HepG2 (cell line): ENCODE data around the gene TM9SF3. TPM values are rescaled to one million over a fixed set of nuclear protein-coding genes. Genes with fewer than 3 reads are reported as not detected.

Source experiments
- ATAC-seq: fragments of 200-7000 bp; cut with Tn5 transposase; 3 replicates; pipeline ENCODE4 v1.9.1; 2020; ENCODE audit warnings: mild to moderate bottlenecking, moderate library complexity
- BruUV-seq: library from RNA; stranded (reverse); fragments of 400-500 nt; replicated peaks from 2 replicates; lab custom pipeline; 2021; lab: Mats Ljungman, UMichigan
- CTCF ChIA-PET: fragments of 300-600 bp; formaldehyde crosslinking; extraction: SDS; loops from one replicate; lab custom pipeline; 2021; ENCODE audit warnings: low total read pairs, inconsistent platforms, low intra/inter-chr PET ratio; lab: Yijun Ruan, JAX
- POLR2A ChIA-PET: fragments of 350-600 bp; sonication (Branson Sonifier 250); formaldehyde crosslinking; loops from one replicate; lab custom pipeline; 2020; ENCODE audit warnings: antibody characterized with exemption, inconsistent platforms; lab: Yijun Ruan, JAX
- DNase-seq: peaks from one replicate; pipeline ENCODE4 v3.0.0-alpha.2; 2015; ENCODE audit warnings: low spot score
- FAIRE-seq: peaks from 3 replicates; lab custom pipeline; 2011; peaks lifted over from hg19 to GRCh38; lab: Jason Lieb, UNC
- H2AFZ ChIP-seq: one replicate; pipeline ENCODE4 v1.6.1; 2011; ENCODE audit warnings: low read length, inconsistent platforms
- H3K27ac ChIP-seq: fragments of 300-600 bp; 3 replicates; pipeline ENCODE4 v1.8.0; 2011; ENCODE audit warnings: mixed run types, mild to moderate bottlenecking, mixed read lengths, low read length, inconsistent platforms; ENCODE audit not compliant: insufficient read depth; ENCODE audit errors: extremely low read length
- H3K27me3 ChIP-seq, 2 experiments: fragments of 200-600 bp in 1 of 2; 2 replicates in 1 of 2; 3 replicates in 1 of 2; pipeline versions ENCODE4 v1.6.0 to v1.8.0; 2011; ENCODE audit warnings: low read length in 2 of 2, mild to moderate bottlenecking in 2 of 2, moderate library complexity in 2 of 2, inconsistent platforms in 1 of 2; ENCODE audit not compliant: insufficient read depth in 2 of 2, control insufficient read depth in 1 of 2
- H3K36me3 ChIP-seq, 2 experiments: fragments of 200-600 bp in 1 of 2; replicated peaks in 1 of 2; 2 replicates in 1 of 2; 3 replicates in 1 of 2; pipeline versions ENCODE4 v1.5.1 to v1.8.0; 2011; ENCODE audit warnings: low read length in 2 of 2, inconsistent platforms in 1 of 2; ENCODE audit not compliant: insufficient read depth in 2 of 2, control insufficient read depth in 1 of 2
- H3K4me1 ChIP-seq: 2 replicates; pipeline ENCODE4 v1.5.1; 2012; ENCODE audit warnings: low read length, inconsistent platforms; ENCODE audit not compliant: insufficient read depth
- H3K4me2 ChIP-seq: 2 replicates; pipeline ENCODE4 v1.6.0; 2011; ENCODE audit warnings: low read depth, low read length, inconsistent platforms
- H3K4me3 ChIP-seq, 3 experiments: fragments of 200-600 bp in 1 of 3; sonication (generic), shearing (Covaris generic) in 1 of 3; replicated peaks in 1 of 3; 2 replicates each; pipeline ENCODE4 v1.5.1; 2011 to 2016; ENCODE audit warnings: low read length in 3 of 3, inconsistent platforms in 2 of 3, low read depth in 2 of 3, mild to moderate bottlenecking in 2 of 3, control low read depth in 1 of 3, mixed read lengths in 1 of 3; ENCODE audit not compliant: insufficient read depth in 1 of 3
- H3K79me2 ChIP-seq: one replicate; pipeline ENCODE4 v1.6.1; 2011; ENCODE audit warnings: low read length, inconsistent platforms; ENCODE audit not compliant: insufficient read depth
- H3K9ac ChIP-seq: 2 replicates; pipeline ENCODE4 v1.6.0; 2011; ENCODE audit warnings: mild to moderate bottlenecking, low read depth, low read length, inconsistent platforms; ENCODE audit not compliant: insufficient read depth
- H3K9me3 ChIP-seq: 2 replicates; pipeline ENCODE4 v1.5.1; 2012; ENCODE audit warnings: mild to moderate bottlenecking, low read length
- H4K20me1 ChIP-seq: 2 replicates; pipeline ENCODE4 v1.6.0; 2011; ENCODE audit warnings: inconsistent platforms, mild to moderate bottlenecking, low read length, moderate library complexity; ENCODE audit not compliant: insufficient read depth
- KMT2B ChIP-seq: IDR thresholded peaks from 2 replicates; pipeline ENCODE4 v1.6.1; 2016; ENCODE audit warnings: missing genetic modification reagents, missing compliant biosample characterization
- NFKB2 ChIP-seq: sonication (generic); formaldehyde crosslinking; IDR thresholded peaks from 2 replicates; pipeline ENCODE4 v1.4.0; 2020; ENCODE audit warnings: missing genetic modification reagents, borderline replicate concordance
- PRMT3 ChIP-seq: sonication (generic); formaldehyde crosslinking; IDR thresholded peaks from 2 replicates; pipeline ENCODE4 v1.8.1; 2022; ENCODE audit warnings: low read depth, mild to moderate bottlenecking, moderate library complexity, missing genetic modification reagents, borderline replicate concordance
- ZFP37 ChIP-seq: sonication (generic); formaldehyde crosslinking; IDR thresholded peaks from 2 replicates; pipeline ENCODE4 v1.4.0; 2020; ENCODE audit warnings: missing genetic modification reagents, borderline replicate concordance
- ZKSCAN1 ChIP-seq: fragments of 150-350 bp; IDR thresholded peaks from 2 replicates; pipeline ENCODE4 v1.6.1; 2014; ENCODE audit warnings: low read length
- ZNF335 ChIP-seq: sonication (generic); formaldehyde crosslinking; IDR thresholded peaks from 2 replicates; pipeline ENCODE4 v1.4.0; 2020; ENCODE audit warnings: missing genetic modification reagents
- ZNF33B ChIP-seq: sonication (generic); formaldehyde crosslinking; IDR thresholded peaks from 2 replicates; pipeline ENCODE4 v1.5.1; 2020; ENCODE audit warnings: mild to moderate bottlenecking, missing genetic modification reagents
- WGBS: methylation state at CpG from one replicate; pipeline ENCODE4 v1.1.6; 2017; ENCODE audit warnings: low lambda C conversion rate; 5-methylcytosine and 5-hydroxymethylcytosine counted together
- in situ Hi-C: cut with HindIII; loops from 2 replicates; pipeline ENCODE4 v1.10.0; 2017; ENCODE audit warnings: low pct_unique_long_range_greater_than_20kb; ENCODE audit not compliant: extremely low pct_ligation_motif_present
- intact Hi-C: fragments of 100-400 bp; cut with micrococcal nuclease; formaldehyde crosslinking; loops from one replicate; pipeline ENCODE4 v1.10.0; 2022; ENCODE audit not compliant: unreplicated experiment
- polyA plus RNA-seq, 8 experiments: library from polyadenylated mRNA; depleted of rRNA in 3 of 8; stranded (reverse) in 7 of 8; unstranded in 1 of 8; fragments of >200 nt; fragmentation: Illumina TruSeq in 4 of 8; extraction: Trizol in 4 of 8; gene quantifications; 2 replicates each; pipeline versions ENCODE4 v1.2.1 to v1.2.3, GENCODE V29; 2011 to 2016; ENCODE audit warnings: low read depth in 4 of 8, missing spikeins in 1 of 8, mixed read lengths in 1 of 8; ENCODE audit not compliant: insufficient read depth in 1 of 8
- total RNA-seq, 5 experiments: library from RNA; depleted of rRNA; stranded (reverse); fragments of >200 nt; fragmentation: Illumina TruSeq; extraction: Trizol; gene quantifications; 2 replicates each; pipeline ENCODE4 v1.2.3, GENCODE V29; 2016; ENCODE audit warnings: low read depth in 1 of 5
- TF ChIP-seq, protein P1 (sequence below): sonication (generic); formaldehyde crosslinking; conservative IDR thresholded peaks from 2 replicates; pipeline ENCODE4 v1.5.0; 2020; ENCODE audit warnings: missing genetic modification reagents

TM9SF3 gene
- total and polyA plus RNA-seq, 2 of the 13 experiments (the other 11 are each of a cell fraction or from before 2014, with no cell fraction given) = 43.8 to 120 TPM

DNA sequence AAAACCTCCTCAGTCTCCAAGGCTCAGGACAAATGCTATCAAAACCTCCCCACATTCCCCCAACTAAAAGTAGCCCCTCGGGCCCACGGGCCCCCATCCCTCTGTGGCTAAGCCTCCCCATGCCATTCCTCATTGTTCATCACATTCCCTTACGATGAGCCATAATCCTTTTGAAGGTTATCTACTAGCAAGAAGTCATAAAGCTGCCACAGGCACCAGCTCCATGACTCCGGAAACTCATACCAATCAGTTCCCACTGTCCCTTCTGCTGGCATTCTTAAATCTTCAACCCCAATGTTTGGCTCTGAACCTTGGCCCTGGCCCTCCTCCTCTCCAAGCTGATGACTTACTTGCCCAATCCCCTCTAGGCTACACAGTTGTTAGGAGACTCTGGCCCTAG lies 19.4 kb upstream of the TM9SF3 start (continued):
- TF ChIP-seq, protein P1, sequence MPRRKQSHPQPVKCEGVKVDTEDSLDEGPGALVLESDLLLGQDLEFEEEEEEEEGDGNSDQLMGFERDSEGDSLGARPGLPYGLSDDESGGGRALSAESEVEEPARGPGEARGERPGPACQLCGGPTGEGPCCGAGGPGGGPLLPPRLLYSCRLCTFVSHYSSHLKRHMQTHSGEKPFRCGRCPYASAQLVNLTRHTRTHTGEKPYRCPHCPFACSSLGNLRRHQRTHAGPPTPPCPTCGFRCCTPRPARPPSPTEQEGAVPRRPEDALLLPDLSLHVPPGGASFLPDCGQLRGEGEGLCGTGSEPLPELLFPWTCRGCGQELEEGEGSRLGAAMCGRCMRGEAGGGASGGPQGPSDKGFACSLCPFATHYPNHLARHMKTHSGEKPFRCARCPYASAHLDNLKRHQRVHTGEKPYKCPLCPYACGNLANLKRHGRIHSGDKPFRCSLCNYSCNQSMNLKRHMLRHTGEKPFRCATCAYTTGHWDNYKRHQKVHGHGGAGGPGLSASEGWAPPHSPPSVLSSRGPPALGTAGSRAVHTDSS = no peak

DNA sequence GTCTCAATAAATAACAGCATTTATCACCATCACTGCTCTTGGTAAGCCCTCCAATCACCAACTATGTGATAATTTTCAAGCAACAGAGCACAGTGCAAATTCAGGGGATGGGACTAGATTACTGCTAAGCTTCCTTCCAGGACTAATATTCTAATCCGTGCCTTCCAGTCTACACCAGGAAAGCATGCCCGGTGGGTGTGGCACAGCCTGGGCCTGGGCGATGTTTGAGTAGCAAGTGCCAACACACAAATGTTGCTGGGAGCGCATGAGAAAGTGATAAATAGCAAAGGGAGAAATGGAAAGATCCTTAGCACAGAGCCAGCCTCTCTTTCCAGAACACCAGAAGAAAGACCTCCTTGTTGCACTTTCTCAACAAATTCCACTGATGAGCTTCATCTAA lies 13.5 kb upstream of the TM9SF3 start:
- Histone ChIP-seq H3K4me2 (no peak overlapping the region), H3K27ac (no peak overlapping the region), H3K79me2 (no peaks in the 10 kb centered on the region), H4K20me1 (no peaks in the 10 kb centered on the region), H3K4me3 (no peak overlapping the region), H3K9me3 (no peaks in the 10 kb centered on the region), H3K36me3 (no peaks in the 10 kb centered on the region), H3K27me3 (peaks cover 0 to 2% of the 10 kb centered on the region in 2 experiments; a peak in 1 of 5 replicates), H3K9ac (no peak overlapping the region), H2AFZ (no peak overlapping the region), H3K4me1 (peaks cover 29% of the 10 kb centered on the region)
- ATAC-seq (no peak), FAIRE-seq (no peak), DNase-seq (no peak)
- BruUV-seq = no TSS peak
- in situ Hi-C loops (no loop called here), intact Hi-C loops (no loop called here)
- ChIA-PET POLR2A (no interaction called here), CTCF (no interaction called here)
- 83% methylated on average over 4 of the region's 4 CpGs for WGBS
- TF ChIP-seq ZNF335 (no peak), NFKB2 (CRISPR knock-in tag) (no peak), PRMT3 (CRISPR knock-in tag) (no peak), KMT2B (CRISPR knock-in tag) (no peak)

DNA sequence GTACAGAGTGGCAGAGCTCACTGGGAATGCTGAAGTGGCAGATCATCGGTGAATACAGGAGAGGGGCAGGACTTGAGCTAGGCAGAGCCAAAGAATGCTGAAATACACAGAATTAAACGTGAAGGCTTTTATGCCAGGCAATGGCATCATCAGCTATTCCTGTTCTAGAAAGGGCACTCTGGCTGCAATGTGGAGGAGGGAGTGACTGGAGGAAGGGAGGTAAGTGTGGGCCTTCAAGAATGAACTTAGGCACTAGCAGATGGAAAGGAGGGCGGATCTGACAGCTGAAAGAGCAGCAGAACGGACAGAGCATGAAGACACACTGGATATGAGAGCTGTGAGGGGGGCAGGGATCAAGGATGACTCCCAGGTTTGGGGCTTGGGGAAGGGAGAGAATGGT lies 12.0 kb upstream of the TM9SF3 start:
- BruUV-seq = no TSS peak
- Histone ChIP-seq H3K4me1 (peaks cover 29% of the 10 kb centered on the region), H3K79me2 (no peaks in the 10 kb centered on the region), H3K9me3 (no peaks in the 10 kb centered on the region), H3K36me3 (no peaks in the 10 kb centered on the region), H3K4me3 (no peak overlapping the region), H3K27ac (no peak overlapping the region), H4K20me1 (no peaks in the 10 kb centered on the region), H2AFZ (no peak overlapping the region), H3K27me3 (peaks cover 0 to 2% of the 10 kb centered on the region in 2 experiments; a peak in 1 of 5 replicates), H3K4me2 (no peak overlapping the region), H3K9ac (no peak overlapping the region)
- ChIA-PET POLR2A (no interaction called here), CTCF (no interaction called here)
- WGBS = 66% methylated on average over 4 of the region's 4 CpGs
- in situ Hi-C loops (no loop called here), intact Hi-C loops (no loop called here)
- DNase-seq (no peak), FAIRE-seq (no peak), ATAC-seq (no peak)
- TF ChIP-seq ZNF33B (no peak), ZKSCAN1 (no peak), ZFP37 (CRISPR knock-in tag) (no peak)
